ENCODE data around the gene ZDHHC11B.
"Not testable (repeated sequence)": the region's sequence is repeated elsewhere in the genome, so short reads cannot be mapped to it uniquely, and the experiment has no call there.

Gene ZDHHC11B

GRCh38 chr5:763998-764781 lies 20.3 kb downstream of the ZDHHC11B start:
- no peak for TF ChIP-seq CTCF (conservative IDR thresholded peaks at IDR 0.05; ENCODE audit: low read length)
- no peak for TF ChIP-seq EZH2phosphoT487 (IDR thresholded peaks at IDR 0.05; ENCODE audit: borderline replicate concordance)
- H3K36me3 ChIP-seq (ENCODE audit: insufficient read depth, low read length): no peaks in the 10 kb centered on the region
- no peaks in the 10 kb centered on the region for H3K27me3 ChIP-seq (ENCODE audit: insufficient read depth, low read length, poor library complexity, severe bottlenecking)
- no peaks in the 10 kb centered on the region; the same call in 1 of the 2 replicates for H3K9me3 ChIP-seq (ENCODE audit: insufficient read depth, low read depth, low read length)
- H3K4me3 ChIP-seq (ENCODE audit: low read length, poor library complexity, severe bottlenecking): no peak overlapping the region
- H4K20me1 ChIP-seq (ENCODE audit: insufficient read depth, low read length, poor library complexity, severe bottlenecking): no peaks in the 10 kb centered on the region
- H3K79me2 ChIP-seq (ENCODE audit: insufficient read depth, low read length): no peaks in the 10 kb centered on the region
- H2AFZ ChIP-seq (ENCODE audit: low read length): no peak overlapping the region
- no peak overlapping the region for H3K4me2 ChIP-seq (ENCODE audit: low read depth, low read length, poor library complexity, severe bottlenecking)
- no peak overlapping the region for H3K9ac ChIP-seq (ENCODE audit: low read depth, low read length, poor library complexity, severe bottlenecking)
- no peaks in the 10 kb centered on the region for H3K4me1 ChIP-seq (ENCODE audit: insufficient read depth, low read length, poor library complexity, severe bottlenecking)
- no peaks in the 10 kb centered on the region for H3K9me2 ChIP-seq (replicated peaks; ENCODE audit: low read depth, low read length)
- no peaks in the 10 kb centered on the region for H3F3A ChIP-seq (ENCODE audit: low read depth)

GRCh38 chr5:763397-763796 lies 21.1 kb downstream of the ZDHHC11B start:
- no peak for TF ChIP-seq CTCF (conservative IDR thresholded peaks at IDR 0.05; ENCODE audit: low read length)
- TF ChIP-seq EZH2phosphoT487 (IDR thresholded peaks at IDR 0.05; ENCODE audit: borderline replicate concordance): no peak

GRCh38 chr5:762996-763395 lies 21.5 kb downstream of the ZDHHC11B start:
- not testable (repeated sequence) for H3K79me2 ChIP-seq (ENCODE audit: insufficient read depth, low read length); H3K4me1 ChIP-seq (ENCODE audit: insufficient read depth, low read length, poor library complexity, severe bottlenecking); H3K36me3 ChIP-seq (ENCODE audit: insufficient read depth, low read length); H4K20me1 ChIP-seq (ENCODE audit: insufficient read depth, low read length, poor library complexity, severe bottlenecking); H3K4me3 ChIP-seq (ENCODE audit: low read length, poor library complexity, severe bottlenecking); H3K9me2 ChIP-seq (replicated peaks; ENCODE audit: low read depth, low read length); H3K9me3 ChIP-seq (ENCODE audit: insufficient read depth, low read depth, low read length); H3K9ac ChIP-seq (ENCODE audit: low read depth, low read length, poor library complexity, severe bottlenecking); H3F3A ChIP-seq (ENCODE audit: low read depth); H2AFZ ChIP-seq (ENCODE audit: low read length); H3K27me3 ChIP-seq (ENCODE audit: insufficient read depth, low read length, poor library complexity, severe bottlenecking); H3K4me2 ChIP-seq (ENCODE audit: low read depth, low read length, poor library complexity, severe bottlenecking)

More at GRCh38 chr5:763397-763796, 21.1 kb downstream of the ZDHHC11B start:
- Histone ChIP-seq H3F3A (ENCODE audit: low read depth) (no peaks in the 10 kb centered on the region), H3K4me1 (ENCODE audit: insufficient read depth, low read length, poor library complexity, severe bottlenecking) (no peaks in the 10 kb centered on the region), H3K4me2 (ENCODE audit: low read depth, low read length, poor library complexity, severe bottlenecking) (no peak overlapping the region), H3K9ac (ENCODE audit: low read depth, low read length, poor library complexity, severe bottlenecking) (no peak overlapping the region), H2AFZ (ENCODE audit: low read length) (no peak overlapping the region), H3K36me3 (ENCODE audit: insufficient read depth, low read length) (no peaks in the 10 kb centered on the region), H3K9me3 (ENCODE audit: insufficient read depth, low read depth, low read length) (no peaks in the 10 kb centered on the region; the same call in 1 of the 2 replicates), H3K79me2 (ENCODE audit: insufficient read depth, low read length) (no peaks in the 10 kb centered on the region), H3K9me2 (replicated peaks; ENCODE audit: low read depth, low read length) (no peaks in the 10 kb centered on the region), H3K27me3 (ENCODE audit: insufficient read depth, low read length, poor library complexity, severe bottlenecking) (no peaks in the 10 kb centered on the region), H4K20me1 (ENCODE audit: insufficient read depth, low read length, poor library complexity, severe bottlenecking) (no peaks in the 10 kb centered on the region), H3K4me3 (ENCODE audit: low read length, poor library complexity, severe bottlenecking) (no peak overlapping the region)

Measured in Loucy (cell line).